GM10248 (cell line): ENCODE data around the gene PTX4.

Experiments
- CTCF ChIA-PET: fragments of 300-600 bp; sonication (Branson Sonifier 250); formaldehyde crosslinking; extraction: SDS; loops from one replicate; lab custom pipeline; 2021; ENCODE audit warnings: antibody characterized with exemption; lab: Yijun Ruan, JAX
- POLR2A ChIA-PET: fragments of 350-650 bp; sonication (Branson Sonifier 250); formaldehyde crosslinking; extraction: SDS; loops from one replicate; lab custom pipeline; 2020; ENCODE audit warnings: antibody characterized with exemption; lab: Yijun Ruan, JAX
- DNase-seq: peaks from one replicate; pipeline ENCODE4 v3.0.0; 2012; ENCODE audit errors: extremely low spot score
- TF ChIP-seq, protein P1 (sequence below): IDR thresholded peaks from 2 replicates; pipeline ENCODE4 v1.5.1; 2012; ENCODE audit warnings: mild to moderate bottlenecking, low read depth; ENCODE audit errors: extremely low read depth, missing control alignments, control extremely low read depth

The PTX4 gene

DNA sequence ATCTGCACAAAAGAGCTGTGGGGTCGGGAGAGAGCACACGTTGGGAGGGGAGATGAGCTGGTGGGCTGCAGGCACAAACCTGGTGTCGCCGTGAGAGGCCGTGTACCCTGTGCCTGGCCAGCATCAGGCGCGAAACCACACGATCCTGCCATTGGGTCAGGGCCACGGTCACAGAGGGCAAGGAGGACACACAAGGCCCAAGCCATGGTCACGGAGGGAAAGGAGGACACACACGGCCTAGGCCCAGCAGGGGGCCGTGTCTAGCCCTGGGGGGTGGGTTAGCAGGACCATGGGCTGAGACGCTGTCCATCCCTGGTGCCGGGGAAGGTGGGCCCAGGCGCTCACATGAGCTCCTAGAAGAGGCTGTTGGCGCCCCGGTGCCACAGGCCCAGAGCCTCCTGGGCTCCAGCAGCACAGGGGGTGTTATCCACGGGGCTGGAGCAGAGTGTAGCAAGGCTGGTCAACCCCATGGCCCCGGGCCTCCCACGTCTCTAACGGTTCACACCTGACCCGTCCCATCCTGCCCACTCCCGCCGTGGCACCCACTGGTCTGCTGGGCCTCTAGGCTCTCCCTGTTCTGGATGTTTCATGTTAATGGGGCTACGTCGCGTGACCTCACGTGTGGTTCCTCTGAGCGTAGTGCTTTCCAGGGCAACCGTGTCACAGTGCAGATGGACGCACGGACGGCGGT is 36.9 kb downstream of the PTX4 start:
- POLR2A ChIA-PET, result no interaction called here
- CTCF ChIA-PET, result no interaction called here
- no peak for DNase-seq
- TF ChIP-seq, protein P1, sequence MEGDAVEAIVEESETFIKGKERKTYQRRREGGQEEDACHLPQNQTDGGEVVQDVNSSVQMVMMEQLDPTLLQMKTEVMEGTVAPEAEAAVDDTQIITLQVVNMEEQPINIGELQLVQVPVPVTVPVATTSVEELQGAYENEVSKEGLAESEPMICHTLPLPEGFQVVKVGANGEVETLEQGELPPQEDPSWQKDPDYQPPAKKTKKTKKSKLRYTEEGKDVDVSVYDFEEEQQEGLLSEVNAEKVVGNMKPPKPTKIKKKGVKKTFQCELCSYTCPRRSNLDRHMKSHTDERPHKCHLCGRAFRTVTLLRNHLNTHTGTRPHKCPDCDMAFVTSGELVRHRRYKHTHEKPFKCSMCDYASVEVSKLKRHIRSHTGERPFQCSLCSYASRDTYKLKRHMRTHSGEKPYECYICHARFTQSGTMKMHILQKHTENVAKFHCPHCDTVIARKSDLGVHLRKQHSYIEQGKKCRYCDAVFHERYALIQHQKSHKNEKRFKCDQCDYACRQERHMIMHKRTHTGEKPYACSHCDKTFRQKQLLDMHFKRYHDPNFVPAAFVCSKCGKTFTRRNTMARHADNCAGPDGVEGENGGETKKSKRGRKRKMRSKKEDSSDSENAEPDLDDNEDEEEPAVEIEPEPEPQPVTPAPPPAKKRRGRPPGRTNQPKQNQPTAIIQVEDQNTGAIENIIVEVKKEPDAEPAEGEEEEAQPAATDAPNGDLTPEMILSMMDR, result no peak

GRCh38 chr16:1450841-1451240 is 37.9 kb downstream of the PTX4 start:
- ChIA-PET POLR2A (no interaction called here), CTCF (interaction anchor here (1.2 kb wide), 1 partner anchor 24 kb away, joined by 3 read pairs; no protein-coding TSS in a partner anchor)
- no peak for DNase-seq
- TF ChIP-seq, protein P1, result no peak

- ChIA-PET POLR2A (no interaction called here), CTCF (interaction anchor here (1.2 kb wide), 1 partner anchor 23 kb away, joined by 3 read pairs; no protein-coding TSS in a partner anchor)
- no peak for DNase-seq
- TF ChIP-seq, protein P1, result no peak
Observed at GRCh38 chr16:1450218-1450617, 38.5 kb downstream of the PTX4 start.

GRCh38 chr16:1449201-1449788 is 39.4 kb downstream of the PTX4 start:
- TF ChIP-seq, protein P1, result no peak
- no peak for DNase-seq
- CTCF ChIA-PET, result no interaction called here
- POLR2A ChIA-PET, result no interaction called here

GRCh38 chr16:1448536-1449116 is 40.1 kb downstream of the PTX4 start:
- CTCF ChIA-PET, result no interaction called here
- no peak for DNase-seq
- TF ChIP-seq, protein P1, result no peak

GRCh38 chr16:1447965-1448364 is 40.8 kb downstream of the PTX4 start:
- POLR2A ChIA-PET, result no interaction called here
- TF ChIP-seq, protein P1, result no peak
- CTCF ChIA-PET, result no interaction called here
- DNase-seq, result no peak

More at GRCh38 chr16:1448536-1449116, 40.1 kb downstream of the PTX4 start:
- POLR2A ChIA-PET, result no interaction called here
